ENCODE results near the gene HERC2.
"Not testable (repeated sequence)": the region's sequence is repeated elsewhere in the genome, so short reads cannot be mapped to it uniquely, and the experiment has no call there.

The HERC2 gene, protein sequence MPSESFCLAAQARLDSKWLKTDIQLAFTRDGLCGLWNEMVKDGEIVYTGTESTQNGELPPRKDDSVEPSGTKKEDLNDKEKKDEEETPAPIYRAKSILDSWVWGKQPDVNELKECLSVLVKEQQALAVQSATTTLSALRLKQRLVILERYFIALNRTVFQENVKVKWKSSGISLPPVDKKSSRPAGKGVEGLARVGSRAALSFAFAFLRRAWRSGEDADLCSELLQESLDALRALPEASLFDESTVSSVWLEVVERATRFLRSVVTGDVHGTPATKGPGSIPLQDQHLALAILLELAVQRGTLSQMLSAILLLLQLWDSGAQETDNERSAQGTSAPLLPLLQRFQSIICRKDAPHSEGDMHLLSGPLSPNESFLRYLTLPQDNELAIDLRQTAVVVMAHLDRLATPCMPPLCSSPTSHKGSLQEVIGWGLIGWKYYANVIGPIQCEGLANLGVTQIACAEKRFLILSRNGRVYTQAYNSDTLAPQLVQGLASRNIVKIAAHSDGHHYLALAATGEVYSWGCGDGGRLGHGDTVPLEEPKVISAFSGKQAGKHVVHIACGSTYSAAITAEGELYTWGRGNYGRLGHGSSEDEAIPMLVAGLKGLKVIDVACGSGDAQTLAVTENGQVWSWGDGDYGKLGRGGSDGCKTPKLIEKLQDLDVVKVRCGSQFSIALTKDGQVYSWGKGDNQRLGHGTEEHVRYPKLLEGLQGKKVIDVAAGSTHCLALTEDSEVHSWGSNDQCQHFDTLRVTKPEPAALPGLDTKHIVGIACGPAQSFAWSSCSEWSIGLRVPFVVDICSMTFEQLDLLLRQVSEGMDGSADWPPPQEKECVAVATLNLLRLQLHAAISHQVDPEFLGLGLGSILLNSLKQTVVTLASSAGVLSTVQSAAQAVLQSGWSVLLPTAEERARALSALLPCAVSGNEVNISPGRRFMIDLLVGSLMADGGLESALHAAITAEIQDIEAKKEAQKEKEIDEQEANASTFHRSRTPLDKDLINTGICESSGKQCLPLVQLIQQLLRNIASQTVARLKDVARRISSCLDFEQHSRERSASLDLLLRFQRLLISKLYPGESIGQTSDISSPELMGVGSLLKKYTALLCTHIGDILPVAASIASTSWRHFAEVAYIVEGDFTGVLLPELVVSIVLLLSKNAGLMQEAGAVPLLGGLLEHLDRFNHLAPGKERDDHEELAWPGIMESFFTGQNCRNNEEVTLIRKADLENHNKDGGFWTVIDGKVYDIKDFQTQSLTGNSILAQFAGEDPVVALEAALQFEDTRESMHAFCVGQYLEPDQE (N-terminal part only)

DNA sequence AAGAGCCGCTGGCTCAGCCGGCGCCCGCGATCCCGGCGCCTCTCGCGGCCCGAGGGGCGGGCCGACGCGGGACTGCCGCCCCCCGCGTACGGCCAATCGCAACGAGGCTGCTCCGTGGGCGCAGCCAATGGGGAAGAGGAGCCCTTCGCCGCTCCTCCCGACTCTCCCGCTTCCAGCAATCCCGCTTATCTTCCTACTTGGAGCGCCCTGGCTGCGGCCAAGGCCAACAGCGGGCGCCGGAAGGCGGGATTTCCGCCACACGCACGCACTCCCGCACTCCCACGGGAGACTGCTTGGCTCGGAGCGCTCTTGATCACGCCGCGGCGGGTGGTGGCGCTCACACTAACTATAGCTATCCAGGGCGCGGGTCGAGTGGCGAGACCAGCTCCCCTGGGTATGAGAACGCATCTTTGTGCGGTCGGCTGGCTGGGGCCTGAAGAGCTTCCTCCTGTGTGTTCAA, at the start of gene HERC2:
Gene HERC2 (minus strand): TSS at position 51 of the 460 bp plus-strand sequence. CDS start 746 bp downstream, outside the sequence.
- not testable (repeated sequence) for DNase-seq

DNA sequence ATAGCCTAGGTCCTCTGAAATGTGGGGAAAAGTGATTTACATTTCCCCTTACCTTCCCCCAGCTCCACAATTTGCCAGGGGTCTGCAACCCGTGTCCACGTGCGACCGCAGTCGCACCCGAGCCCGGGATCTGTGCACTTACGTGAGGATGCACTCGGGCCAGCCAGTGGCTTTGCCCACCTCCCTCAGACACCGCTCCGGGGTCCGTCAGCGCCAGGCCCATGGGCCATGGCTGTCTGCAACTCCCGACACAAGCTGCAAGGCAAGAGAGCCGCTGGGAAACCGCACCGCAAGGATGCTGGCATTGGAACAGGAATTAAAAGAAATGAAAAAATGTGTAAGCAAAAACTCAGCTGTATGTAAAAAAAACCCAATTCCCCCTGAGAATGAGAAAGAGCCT, 43.5 kb upstream of the HERC2 start:
- DNase-seq = not testable (repeated sequence)

DNA sequence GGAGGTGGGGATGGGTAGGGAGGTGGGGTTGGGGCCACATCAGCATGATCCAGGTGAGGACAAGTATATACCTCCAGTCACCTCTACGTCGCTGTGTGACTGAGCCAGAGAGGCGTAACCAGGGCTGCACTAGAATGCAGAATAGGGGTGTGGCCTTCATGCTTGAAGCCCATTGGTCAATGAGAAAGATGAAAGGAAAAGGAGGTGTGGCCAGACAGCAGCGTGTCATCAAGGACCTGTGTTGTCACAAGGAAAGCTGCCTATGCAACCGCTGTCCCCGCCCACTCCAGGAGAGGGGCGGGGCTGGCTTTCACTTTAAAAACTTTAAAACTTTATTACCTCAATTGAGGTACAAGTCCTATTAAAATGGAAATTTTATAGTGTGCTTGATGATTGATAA, 36.0 kb upstream of the HERC2 start, which contains the start of gene GOLGA6L24:
Gene GOLGA6L24 (minus strand): TSS at position 101 of the 400 bp plus-strand sequence. CDS start 61 bp downstream, at position 40.
- not testable (repeated sequence) for DNase-seq

DNA sequence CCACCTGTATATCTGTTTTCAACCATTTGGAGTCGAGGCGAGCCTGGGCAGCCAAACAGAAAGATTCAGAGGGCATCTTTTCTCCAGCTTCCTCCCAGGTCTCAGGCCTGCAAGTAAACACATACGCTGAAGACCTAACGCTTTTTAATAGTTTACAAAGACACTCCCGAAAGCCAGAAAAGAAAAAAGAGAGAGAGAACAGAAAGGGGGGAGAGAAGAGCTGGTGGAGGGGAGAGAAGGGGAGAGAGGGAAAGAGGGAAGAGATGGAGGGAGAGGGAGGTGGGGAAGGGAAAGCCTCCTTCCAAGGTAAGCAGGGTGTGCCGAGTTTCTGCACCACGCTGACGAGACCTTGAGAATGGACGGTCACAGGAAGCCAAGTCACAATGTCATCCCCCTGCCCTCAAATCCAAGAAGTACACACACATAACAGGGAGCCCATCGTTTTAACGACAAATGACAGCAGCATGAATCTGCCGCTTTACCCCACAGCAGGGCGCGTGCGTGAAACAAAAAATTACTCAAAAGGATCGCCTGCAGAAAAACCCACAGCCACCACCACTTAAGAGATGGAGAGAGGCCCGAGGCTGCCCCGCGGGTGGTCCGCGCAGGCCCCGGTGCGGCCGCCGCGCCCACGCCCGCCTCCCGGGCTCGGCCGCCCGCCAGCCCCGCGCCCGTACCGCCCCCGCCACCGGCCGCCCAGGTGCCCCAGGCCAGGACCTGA, 461 bp downstream of the HERC2 start:
- DNase-seq = not testable (repeated sequence)

DNA sequence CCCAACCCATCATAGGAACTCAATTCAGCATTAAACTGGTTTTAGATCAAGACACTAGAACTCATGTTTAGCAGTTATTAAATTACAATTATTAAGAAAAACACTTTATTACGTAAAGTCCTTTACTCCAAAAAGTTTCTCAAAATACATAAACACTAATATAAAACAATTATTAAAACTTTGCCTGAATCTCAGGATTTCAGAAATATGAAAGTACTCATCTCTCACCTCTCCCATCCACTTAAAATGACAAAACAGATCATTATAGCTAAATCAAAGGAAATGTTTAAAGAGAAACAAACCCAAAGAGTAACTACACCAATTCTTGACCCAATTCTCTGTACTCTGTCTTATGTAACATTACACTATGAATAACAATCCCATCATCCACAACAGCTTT, 2.3 kb downstream of the HERC2 start:
- not testable (repeated sequence) for DNase-seq

DNA sequence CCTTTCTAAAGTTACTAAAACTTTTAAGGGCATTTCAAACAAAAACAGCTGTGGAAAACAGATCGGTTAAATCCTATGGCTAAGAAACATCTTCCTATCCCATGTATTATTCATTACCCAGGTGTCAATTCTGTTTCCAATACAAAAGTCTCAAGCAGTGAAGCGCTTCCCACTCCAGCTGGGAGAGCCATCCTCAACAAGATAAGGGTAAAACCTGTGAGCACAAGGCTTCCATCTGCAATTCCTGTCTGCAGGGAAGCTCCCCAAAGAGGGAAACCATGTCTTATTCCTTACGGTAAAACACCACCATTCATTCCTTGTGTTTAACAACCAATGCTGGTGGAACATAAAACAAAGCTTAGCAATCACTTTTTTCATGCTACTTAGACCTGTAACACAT, 3.2 kb downstream of the HERC2 start:
- not testable (repeated sequence) for DNase-seq

DNA sequence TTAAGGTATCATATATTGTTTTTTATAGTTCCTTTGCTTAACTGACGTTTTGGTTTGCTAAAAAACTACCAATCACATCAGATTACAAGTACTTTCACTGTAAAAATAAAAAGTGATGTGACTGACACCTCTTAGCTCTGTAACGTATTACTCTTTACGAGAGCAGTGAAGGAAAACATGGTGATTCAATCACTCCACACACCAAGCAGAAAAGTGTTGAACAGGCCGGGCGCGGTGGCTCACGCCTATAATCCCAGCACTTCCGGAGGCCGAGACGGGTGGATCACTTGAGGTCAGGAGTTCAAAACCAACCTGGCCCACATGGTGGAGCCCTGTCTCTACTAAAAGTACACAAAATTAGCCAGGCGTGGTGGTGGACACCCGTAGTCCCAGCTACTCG, 3.9 kb downstream of the HERC2 start:
- DNase-seq = not testable (repeated sequence)

DNA sequence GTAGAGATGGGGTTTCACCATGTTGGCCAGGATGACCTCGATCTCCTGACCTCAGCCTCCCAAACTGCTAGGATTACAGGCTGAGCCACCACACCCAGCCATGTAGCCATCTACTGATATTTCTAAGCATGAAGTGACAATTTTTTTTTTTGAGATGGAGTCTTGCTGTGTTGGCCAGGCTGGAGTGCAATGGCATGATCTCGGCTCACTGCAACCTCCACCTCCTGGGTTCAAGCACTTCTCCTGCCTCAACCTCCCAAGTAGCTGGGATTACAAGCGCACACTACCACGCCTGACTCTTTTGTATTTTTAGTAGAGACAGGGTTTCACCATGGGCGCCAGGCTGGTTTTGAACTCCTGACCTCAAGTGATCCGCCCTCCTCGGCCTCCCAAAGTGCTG, 5.0 kb downstream of the HERC2 start:
- DNase-seq = not testable (repeated sequence)

DNA sequence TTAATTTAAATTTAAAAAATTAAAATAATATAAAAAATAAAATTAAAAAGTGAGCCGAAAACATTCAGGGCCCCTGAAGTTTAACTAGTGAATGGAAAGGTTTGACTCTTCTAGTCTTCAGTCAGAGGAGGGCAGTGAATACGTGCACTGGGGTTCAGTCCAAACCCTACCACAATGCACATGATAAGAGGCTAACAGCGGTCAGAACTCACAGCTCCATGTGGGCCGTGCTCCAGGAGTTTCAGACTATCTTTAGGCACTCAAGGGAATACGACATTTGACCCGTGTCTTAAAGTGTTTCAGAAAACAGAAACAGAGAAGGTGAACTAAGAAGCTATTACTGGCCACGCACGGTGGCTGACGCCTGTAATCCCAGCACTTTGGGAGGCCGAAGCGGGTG, 11.5 kb downstream of the HERC2 start:
- DNase-seq = not testable (repeated sequence)

DNA sequence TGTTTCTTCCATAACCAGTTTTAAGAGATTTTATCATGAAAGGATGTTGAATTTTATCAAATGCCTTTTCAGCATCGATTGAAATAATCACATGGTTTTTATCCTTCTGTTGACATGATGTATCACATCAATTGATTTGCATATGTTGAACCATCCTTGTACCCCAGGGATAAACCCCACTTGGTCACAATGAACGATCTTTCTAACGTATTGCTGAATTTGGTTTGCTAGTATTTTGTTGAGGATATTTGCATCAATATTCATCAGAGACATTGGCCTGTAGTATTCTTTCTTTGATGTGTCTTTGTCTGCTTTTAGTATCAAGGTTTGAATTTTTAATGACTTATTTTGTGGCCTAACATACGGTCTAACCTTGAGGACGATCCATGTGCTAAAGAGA, 13.3 kb downstream of the HERC2 start:
- not testable (repeated sequence) for DNase-seq

DNA sequence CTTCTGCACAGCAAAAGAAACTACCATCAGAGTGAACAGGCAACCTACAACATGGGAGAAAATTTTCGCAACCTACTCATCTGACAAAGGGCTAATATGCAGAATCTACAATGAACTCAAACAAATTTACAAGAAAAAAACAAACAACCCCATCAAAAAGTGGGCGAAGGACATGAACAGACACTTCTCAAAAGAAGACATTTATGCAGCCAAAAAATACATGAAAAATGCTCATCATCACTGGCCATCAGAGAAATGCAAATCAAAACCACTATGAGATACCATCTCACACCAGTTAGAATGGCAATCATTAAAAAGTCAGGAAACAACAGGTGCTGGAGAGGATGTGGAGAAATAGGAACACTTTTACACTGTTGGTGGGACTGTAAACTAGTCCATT, 16.3 kb downstream of the HERC2 start:
- DNase-seq = not testable (repeated sequence)

DNA sequence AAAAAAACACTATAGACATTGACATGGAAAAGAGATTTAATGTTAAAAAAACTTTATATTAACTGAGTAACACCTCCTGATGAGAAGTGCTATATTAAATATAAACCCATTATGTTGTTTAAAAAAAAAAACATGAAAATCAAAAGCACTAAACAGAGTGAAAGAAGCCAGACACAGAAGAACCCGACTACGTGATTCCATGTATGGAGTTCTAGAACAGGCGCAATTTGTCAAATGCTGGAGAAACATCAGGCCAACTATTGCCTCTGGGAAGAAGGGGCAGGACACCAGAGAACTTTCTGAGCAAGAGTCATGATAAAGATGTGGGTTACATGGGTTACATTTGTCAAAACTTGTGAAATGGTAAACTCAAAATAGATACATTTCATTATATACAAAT, 24.5 kb downstream of the HERC2 start:
- DNase-seq = not testable (repeated sequence)

DNA sequence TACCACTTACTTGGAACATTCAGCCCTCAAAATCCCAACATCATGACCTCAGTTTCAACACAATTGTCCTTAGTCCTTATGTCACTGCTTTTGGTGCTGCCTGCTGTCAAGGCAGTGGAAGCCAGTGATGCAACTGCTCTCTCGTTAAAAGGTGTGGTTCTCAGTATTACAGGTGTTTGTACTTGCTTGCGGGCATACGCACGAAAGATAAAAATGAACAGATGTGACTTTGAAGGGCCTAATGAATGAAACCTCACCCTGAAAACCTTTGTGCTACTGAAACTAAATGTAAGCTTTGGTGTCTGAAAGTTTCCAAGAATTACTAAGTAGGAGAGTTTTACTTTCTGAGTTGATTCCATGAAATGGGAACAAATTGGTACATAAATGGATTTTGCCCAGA, 25.2 kb downstream of the HERC2 start:
- not testable (repeated sequence) for DNase-seq

DNA sequence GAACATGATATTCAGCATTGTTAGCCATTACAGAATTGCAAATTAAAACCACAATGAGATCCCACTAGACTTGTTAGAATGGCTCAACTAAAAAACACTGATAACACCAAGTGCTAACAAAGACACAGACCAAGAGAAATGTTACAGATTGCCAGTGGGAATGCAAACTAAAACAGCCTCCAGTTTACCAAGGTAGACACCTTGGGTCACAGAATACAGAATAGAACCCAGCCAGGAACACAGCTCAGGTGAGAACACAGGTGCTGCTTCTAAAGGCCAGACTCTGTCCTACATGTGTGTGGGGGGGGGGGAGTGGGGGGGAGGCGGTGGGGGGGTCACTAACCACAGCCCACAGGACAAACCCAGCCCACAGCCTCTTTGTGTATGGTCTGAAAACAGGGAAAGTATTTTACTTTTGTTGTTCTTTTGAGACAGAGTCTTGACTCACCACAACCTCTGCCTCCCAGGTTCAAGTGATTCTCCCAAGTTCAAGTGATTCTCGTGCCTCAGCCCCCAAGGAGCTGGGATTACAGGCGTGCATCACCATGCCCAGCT, 26.9 kb downstream of the HERC2 start:
- peak; percentile 15 for DNase-seq

DNA sequence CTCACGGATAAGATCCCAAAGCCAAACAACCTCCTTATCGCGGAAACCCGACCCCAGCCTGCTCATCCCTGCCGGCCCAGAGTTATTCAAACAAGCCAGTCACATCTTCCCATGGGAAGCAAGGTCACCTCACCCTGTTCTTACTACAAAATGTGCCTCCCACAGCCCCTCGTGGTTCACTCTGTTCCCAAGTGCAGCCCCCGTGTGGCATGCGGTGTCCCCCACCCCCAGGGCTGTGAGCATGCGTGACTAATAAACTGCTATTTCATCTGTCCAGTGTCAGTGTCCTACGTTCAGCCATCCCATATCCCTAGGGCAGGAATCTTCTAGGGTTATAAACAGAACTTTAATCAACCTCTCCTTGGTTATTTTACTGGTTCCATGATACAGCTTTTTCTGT, 27.4 kb downstream of the HERC2 start:
- peak; percentile 41 for DNase-seq

DNA sequence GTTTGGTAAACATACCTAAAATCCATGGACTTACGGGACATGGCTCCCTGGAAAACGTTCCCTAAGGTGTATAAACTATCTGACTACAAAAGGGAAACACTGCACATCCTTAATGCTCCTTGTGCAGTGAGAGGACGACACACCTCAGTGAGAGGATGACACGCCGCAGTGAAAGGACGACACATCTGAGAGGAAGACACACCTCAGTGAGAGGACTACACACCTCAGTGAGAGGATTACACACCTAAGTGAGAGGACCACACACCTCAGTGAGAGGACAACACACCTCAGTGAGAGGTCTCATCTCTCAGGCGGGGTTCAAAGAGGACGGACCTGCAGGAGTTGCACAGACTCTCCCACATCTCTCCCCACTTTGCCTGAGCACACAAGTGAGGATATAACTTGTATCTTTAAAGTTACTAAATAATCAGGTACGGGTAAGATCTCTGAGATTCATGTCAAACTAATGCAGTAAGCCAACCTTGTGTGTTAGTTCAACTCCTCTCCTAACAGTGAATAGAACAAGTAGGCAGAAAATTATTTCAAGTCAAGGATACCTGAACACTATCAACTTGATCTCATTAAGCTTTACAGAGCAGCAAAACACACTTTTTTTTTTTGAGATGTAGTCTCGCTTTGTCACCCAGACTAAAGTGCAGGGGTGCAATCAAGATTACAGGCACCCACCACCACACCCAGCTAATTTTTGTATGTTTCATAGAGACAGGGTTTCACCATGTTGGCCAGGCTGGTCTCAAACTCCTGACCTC, 32.1 kb downstream of the HERC2 start:
- DNase-seq = no peak

DNA sequence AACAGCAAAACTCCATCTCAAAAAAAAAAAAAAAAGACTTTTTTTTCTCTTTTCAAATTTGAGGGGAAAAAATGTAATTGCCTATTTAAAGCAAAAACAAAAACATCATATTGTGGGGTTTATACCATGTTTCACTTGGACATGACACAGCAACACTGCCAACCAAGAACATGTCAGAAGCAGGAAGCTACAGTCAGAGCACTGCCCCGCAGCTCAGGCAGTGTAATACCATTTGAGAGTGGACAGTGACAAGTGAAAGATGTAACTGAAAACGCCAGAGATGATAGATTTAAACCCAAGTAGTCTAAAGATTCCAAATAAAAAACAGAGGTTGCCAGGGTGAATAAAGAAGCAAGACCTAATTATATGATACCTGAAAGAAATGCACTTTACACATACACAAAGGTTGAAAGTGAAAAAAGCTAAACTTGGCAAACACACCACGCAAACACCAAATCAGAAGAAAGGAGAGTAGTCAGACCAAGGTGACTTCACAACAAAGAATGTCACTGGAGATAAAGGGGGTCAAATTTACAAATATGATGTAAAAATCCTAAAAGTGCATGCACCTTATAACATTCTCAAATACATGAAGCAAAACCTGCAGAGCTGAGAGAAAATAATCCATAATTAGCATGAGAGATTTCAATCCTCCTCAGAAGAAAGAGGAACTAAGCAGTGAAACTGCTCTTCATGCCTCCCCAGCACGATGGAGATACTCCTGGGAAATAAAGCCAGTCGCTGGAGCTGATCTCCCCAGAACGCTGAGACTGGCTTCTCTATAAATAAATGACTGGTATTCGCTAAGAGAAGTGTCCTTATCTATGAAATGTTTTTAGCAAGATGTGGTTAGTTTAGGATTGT, 32.9 kb downstream of the HERC2 start:
- DNase-seq = peak; percentile 53

DNA sequence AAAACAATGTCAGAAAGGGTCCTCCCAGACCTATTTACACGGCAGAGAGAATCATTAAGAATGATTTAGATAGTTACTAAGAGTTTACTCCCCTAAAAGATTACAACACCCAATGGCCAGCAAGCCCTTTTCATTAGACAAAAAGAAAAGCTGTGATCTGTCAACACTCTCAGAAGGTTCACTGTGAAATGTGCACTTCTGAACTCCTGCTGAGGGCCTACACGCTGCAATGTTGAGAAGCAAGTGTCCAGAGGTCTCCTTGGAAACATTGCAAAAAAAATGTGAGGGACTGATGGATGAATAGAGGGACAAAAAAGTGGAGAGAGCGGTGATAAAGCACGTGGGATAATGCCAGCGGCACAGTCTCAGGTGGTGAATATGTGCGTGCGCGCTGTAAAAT, 35.3 kb downstream of the HERC2 start:
- DNase-seq = not testable (repeated sequence)

DNA sequence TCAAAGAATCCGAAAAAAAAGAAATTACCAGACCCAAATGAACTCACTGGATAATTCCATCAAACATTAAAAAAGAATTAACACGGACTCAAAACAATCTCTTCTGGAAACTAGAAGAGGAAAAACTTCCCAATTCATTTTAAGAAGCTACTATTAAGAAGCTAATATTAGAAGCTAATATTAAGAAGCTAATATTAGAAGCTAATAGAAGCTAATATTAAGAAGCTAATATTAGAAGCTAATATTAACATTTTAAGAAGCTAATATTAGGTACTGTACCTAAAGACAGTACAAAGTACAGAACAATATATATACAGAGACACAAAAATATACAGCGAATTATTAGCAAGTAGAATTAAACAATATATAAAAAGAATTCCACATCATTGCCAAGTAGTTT, 35.9 kb downstream of the HERC2 start:
- DNase-seq = no peak

DNA sequence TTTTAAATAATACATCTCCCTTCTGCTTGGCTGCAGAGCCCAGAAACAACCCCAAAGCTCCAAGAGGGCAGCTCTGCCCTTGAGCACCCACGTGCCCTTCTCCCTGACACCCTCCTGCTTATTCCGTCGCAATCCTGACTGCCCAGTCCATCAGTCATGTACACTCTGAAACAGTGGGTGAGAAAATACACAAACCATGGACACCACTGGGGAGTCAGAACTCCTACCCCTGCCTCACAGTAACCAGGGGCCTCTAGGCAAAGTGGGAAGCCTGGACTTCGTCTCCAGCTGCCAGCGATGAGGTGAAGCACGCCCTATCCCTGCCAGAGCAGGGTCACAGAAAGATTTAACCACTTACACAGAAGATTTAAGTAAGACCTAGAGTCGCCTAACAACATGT, 40.1 kb downstream of the HERC2 start:
- no peak for DNase-seq

All from hematopoietic multipotent progenitor cell treated with erythropoietin and hydrocortisone succinate and interleukin-3 and kit ligand, for 4 days (in vitro differentiated cells).